GM12892 (cell line): ENCODE data around the gene MRPL42.

Source experiments
- DNase-seq: peaks from one replicate; pipeline ENCODE4 v3.0.0; 2011; ENCODE audit not compliant: insufficient read length
- FAIRE-seq: peaks from 2 replicates; lab custom pipeline; 2011; peaks lifted over from hg19 to GRCh38; lab: Jason Lieb, UNC
- POLR2A ChIP-seq: IDR thresholded peaks from 2 replicates; pipeline ENCODE4 v1.6.1; 2011; ENCODE audit warnings: low read depth, low read length, control low read depth
- POLR2AphosphoS5 ChIP-seq: IDR thresholded peaks from 2 replicates; pipeline ENCODE4 v1.6.1; 2011; ENCODE audit warnings: low read depth, low read length, control low read depth
- TAF1 ChIP-seq: IDR thresholded peaks from 2 replicates; pipeline ENCODE4 v1.6.1; 2011; ENCODE audit warnings: low read depth, mild to moderate bottlenecking, control low read depth, low read length, borderline replicate concordance

Gene MRPL42

DNA sequence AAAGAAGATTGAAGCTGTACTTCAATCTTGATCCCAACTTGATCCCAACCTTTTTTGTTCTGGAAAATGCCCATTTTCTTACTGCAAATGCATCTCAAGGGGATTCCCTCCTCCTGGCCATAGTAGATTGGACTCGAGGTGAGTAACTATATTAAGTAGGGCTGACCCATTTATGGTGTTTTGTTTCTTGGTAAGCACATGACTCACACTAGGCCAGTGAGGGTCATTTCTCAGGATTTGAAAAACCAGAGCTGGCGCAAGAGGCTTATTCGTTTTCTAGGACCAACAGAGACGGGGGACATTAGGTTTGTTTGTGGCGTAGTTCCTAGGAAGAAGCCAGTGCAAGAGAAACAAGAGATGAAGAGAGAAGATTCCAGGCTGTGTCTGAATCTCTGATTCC is 51.4 kb downstream of the MRPL42 start:
- TF ChIP-seq POLR2A (no peak), POLR2AphosphoS5 (no peak), TAF1 (no peak)
- DNase-seq (no peak), FAIRE-seq (no peak)

GRCh38 chr12:93519859-93520258 is 52.5 kb downstream of the MRPL42 start:
- DNase-seq (no peak), FAIRE-seq (no peak)
- no peak for TF ChIP-seq POLR2A
- TF ChIP-seq TAF1: no peak
- no peak for TF ChIP-seq POLR2AphosphoS5

- TF ChIP-seq POLR2A (no peak), TAF1 (no peak), POLR2AphosphoS5 (no peak)
- DNase-seq (no peak), FAIRE-seq (no peak)
These were observed 53.1 kb downstream of the MRPL42 start for GRCh38 chr12:93520454-93520853.

DNA sequence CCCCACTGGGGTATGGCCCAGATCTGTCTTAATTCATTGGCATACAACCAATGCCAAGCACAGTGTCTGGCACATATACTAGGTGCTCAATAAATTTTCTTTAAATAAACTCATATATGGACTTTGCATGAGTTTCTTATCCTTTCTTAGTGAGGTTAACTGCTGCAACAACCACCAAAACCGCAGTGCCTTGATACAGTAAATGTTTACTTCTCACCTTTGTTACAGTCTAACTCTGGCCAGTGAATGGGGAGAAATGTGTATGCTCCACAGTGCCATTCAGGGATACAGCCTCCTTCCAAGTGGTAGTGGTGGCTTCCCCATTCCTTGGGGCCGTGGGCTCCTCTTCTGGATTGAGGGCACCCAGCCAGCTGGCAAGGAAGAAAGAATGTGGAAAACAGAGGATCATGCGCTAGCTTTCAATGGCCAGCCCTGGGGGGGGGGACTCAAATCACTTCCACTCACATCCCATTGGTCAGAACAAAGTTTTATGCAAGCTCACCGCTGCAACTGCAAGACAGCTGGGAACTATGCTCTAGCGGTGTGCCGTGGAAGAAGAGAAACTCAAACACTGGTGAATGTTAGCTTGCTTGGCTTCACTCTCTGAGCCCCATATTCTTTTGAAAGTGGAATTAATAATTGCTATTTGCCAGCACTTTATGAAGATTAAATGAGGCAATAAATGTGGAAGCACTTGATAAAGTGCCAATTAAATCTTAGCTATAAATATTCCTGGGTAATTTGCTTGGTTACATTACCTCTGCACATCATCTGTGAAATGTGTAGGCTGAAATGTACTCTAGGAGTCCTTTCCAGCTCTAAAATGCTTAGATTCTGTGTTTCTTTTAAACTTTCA is 54.1 kb downstream of the MRPL42 start:
- no peak for TF ChIP-seq POLR2AphosphoS5
- no peak for TF ChIP-seq TAF1
- no peak for TF ChIP-seq POLR2A
- DNase-seq (no peak), FAIRE-seq (no peak)

- no peak for DNase-seq
- no peak for FAIRE-seq
- TF ChIP-seq TAF1: no peak
These were observed 57.2 kb downstream of the MRPL42 start for GRCh38 chr12:93524386-93525133.

DNA sequence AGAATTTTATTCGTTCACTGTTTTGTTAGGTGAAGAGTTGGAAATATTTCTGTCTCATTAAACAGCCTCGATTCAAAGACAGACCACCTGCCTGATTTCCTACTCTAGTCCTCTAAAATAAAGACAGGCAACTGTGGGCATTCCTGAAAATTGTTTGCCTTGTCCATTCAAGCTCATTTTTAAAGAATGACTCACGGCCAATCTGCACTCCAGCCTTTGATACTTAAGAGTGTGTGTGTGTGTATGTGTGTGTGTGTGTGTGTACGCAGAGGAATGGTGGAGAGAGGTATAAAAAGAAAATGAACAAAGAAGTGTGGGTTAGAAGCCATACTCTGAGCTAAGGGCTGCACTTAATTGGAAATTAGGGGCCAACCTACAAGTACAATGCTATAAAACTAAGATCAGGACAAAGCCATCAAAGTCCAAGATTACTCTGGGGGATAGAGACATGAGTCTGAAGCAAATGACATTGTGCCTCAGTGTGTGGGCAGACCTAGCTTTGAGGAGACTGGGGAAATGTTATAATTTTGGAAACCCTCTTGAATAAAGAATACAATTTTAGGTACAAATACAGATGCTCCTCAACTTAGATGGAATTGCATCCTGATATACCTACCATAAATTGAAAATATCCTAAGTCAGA is 59.6 kb downstream of the MRPL42 start:
- TF ChIP-seq POLR2A (no peak), POLR2AphosphoS5 (no peak), TAF1 (no peak)
- no peak for DNase-seq
- no peak for FAIRE-seq

- TF ChIP-seq TAF1 (no peak), POLR2A (no peak), POLR2AphosphoS5 (no peak)
- DNase-seq: no peak
- no peak for FAIRE-seq
These were observed 63.0 kb downstream of the MRPL42 start for GRCh38 chr12:93530358-93530757.

- FAIRE-seq (no peak), DNase-seq (no peak)
- TF ChIP-seq TAF1 (no peak), POLR2A (no peak), POLR2AphosphoS5 (no peak)
These were observed 66.0 kb downstream of the MRPL42 start for GRCh38 chr12:93533310-93533709.

GRCh38 chr12:93536111-93536765 is 68.9 kb downstream of the MRPL42 start:
- no peak for FAIRE-seq
- no peak for DNase-seq
- TF ChIP-seq POLR2A (no peak), TAF1 (no peak)

GRCh38 chr12:93536766-93537488 is 69.6 kb downstream of the MRPL42 start:
- TF ChIP-seq POLR2AphosphoS5 (no peak), POLR2A (no peak), TAF1 (no peak)
- FAIRE-seq (no peak), DNase-seq (no peak)

DNA sequence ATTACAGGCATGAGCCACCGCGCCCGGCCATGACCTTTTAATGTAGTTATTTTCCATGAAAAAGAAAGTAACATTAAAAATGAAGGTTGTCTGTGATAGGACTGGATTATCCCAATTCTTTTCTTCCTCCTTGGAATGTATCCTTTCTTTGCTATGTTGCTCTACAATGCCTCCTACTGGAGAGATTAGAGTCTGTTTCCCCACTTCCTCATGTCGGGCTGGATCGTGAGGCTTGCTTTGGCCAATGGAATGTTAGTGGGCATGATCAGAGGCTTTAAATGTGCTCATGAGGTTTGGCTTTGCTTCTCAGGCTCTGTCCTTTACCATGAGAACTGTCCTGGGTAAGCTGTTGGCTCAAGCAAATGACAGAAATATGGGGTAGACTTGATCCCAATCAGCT is 70.5 kb downstream of the MRPL42 start:
- TF ChIP-seq POLR2A (no peak), TAF1 (no peak), POLR2AphosphoS5 (no peak)
- no peak for DNase-seq
- no peak for FAIRE-seq
